CD14-positive monocyte (primary cell): ENCODE measurements around the gene ACTRT2. TPM values are rescaled to one million over a fixed set of nuclear protein-coding genes. Genes with fewer than 3 reads are reported as not detected.

Experiments
- DNase-seq, 3 donors: peaks; one replicate each; pipeline ENCODE4 v3.0.0-alpha.2; 2011 to 2022
- H2AFZ ChIP-seq: 2 replicates; pipeline ENCODE4 v1.6.0; 2012; ENCODE audit warnings: mild to moderate bottlenecking, low read depth, low read length, inconsistent platforms; ENCODE audit not compliant: insufficient read depth, poor library complexity, severe bottlenecking
- H3K27ac ChIP-seq, 2 donors: 1 replicate in 1 of 2; 2 replicates in 1 of 2; pipeline ENCODE4 v1.5.1; 2012 to 2013; ENCODE audit warnings: low read length in 2 of 2, control low read depth in 1 of 2, inconsistent platforms in 1 of 2, low read depth in 1 of 2, mild to moderate bottlenecking in 1 of 2
- H3K27me3 ChIP-seq, 2 donors: one replicate each; pipeline versions ENCODE4 v1.6.0 to v1.6.1; 2011 to 2013; ENCODE audit warnings: low read length in 2 of 2; ENCODE audit not compliant: control insufficient read depth in 2 of 2, insufficient read depth in 2 of 2
- H3K36me3 ChIP-seq, 2 donors: replicated peaks in 1 of 2; 1 replicate in 1 of 2; 2 replicates in 1 of 2; pipeline versions ENCODE4 v1.5.1 to v1.6.1; 2012 to 2013; ENCODE audit warnings: low read length in 2 of 2, control low read depth in 1 of 2, inconsistent platforms in 1 of 2, mild to moderate bottlenecking in 1 of 2; ENCODE audit not compliant: insufficient read depth in 2 of 2, control insufficient read depth in 1 of 2
- H3K4me1 ChIP-seq, 2 donors: 1 replicate in 1 of 2; 2 replicates in 1 of 2; pipeline versions ENCODE4 v1.5.1 to v1.6.1; 2012 to 2013; ENCODE audit warnings: low read length in 2 of 2, control low read depth in 1 of 2, inconsistent platforms in 1 of 2, mild to moderate bottlenecking in 1 of 2, moderate library complexity in 1 of 2; ENCODE audit not compliant: insufficient read depth in 2 of 2, control insufficient read depth in 1 of 2
- H3K4me2 ChIP-seq: replicated peaks from 2 replicates; pipeline ENCODE3; 2012; ENCODE audit warnings: low read length, moderate library complexity, mild to moderate bottlenecking; ENCODE audit not compliant: poor library complexity, severe bottlenecking; ENCODE audit errors: extremely low read depth
- H3K4me3 ChIP-seq, 3 experiments: fragments of 200-600 bp in 1 of 3; sonication (generic) in 1 of 3; replicated peaks in 1 of 3; 1 replicate in 2 of 3; 2 replicates in 1 of 3; pipeline ENCODE4 v1.5.1; 2011 to 2013; ENCODE audit warnings: low read length in 3 of 3, mild to moderate bottlenecking in 3 of 3, control low read depth in 2 of 3, low read depth in 2 of 3, inconsistent platforms in 1 of 3, moderate library complexity in 1 of 3
- H3K79me2 ChIP-seq: 2 replicates; pipeline ENCODE4 v1.6.0; 2012; ENCODE audit warnings: mild to moderate bottlenecking, control low read depth, inconsistent platforms, low read length, moderate library complexity; ENCODE audit not compliant: insufficient read depth
- H3K9ac ChIP-seq: 2 replicates; pipeline ENCODE4 v1.6.0; 2017; ENCODE audit warnings: low read length, mild to moderate bottlenecking; ENCODE audit not compliant: insufficient read depth, poor library complexity, severe bottlenecking
- H3K9me3 ChIP-seq, 2 donors: replicated peaks in 1 of 2; 1 replicate in 1 of 2; 2 replicates in 1 of 2; pipeline versions ENCODE4 v1.5.1 to v1.6.1; 2012 to 2013; ENCODE audit warnings: low read length in 2 of 2, control low read depth in 1 of 2; ENCODE audit not compliant: control insufficient read depth in 1 of 2, insufficient read depth in 1 of 2
- H4K20me1 ChIP-seq: 2 replicates; pipeline ENCODE4 v1.6.0; 2012; ENCODE audit warnings: mild to moderate bottlenecking, low read length, control low read depth, moderate library complexity; ENCODE audit not compliant: insufficient read depth
- H3K27ac Mint-ChIP-seq, 7 donors: one replicate each; pipeline ENCODE4 v1.8.0; 2020; ENCODE audit warnings: mild to moderate bottlenecking in 7 of 7, mixed read lengths in 7 of 7, moderate library complexity in 6 of 7, inconsistent platforms in 2 of 7
- H3K27me3 Mint-ChIP-seq, 3 donors: one replicate each; pipeline ENCODE4 v1.8.0; 2021 to 2022; ENCODE audit warnings: low read depth in 3 of 3, mild to moderate bottlenecking in 3 of 3, mixed read lengths in 3 of 3, moderate library complexity in 3 of 3, inconsistent platforms in 1 of 3
- H3K36me3 Mint-ChIP-seq, 2 donors: one replicate each; pipeline ENCODE4 v1.8.0; 2020; ENCODE audit warnings: mixed read lengths in 2 of 2, inconsistent platforms in 1 of 2, mild to moderate bottlenecking in 1 of 2
- H3K4me1 Mint-ChIP-seq: one replicate; pipeline ENCODE4 v1.8.0; 2020; ENCODE audit warnings: mild to moderate bottlenecking, mixed read lengths
- H3K4me3 Mint-ChIP-seq, 2 donors: one replicate each; pipeline ENCODE4 v1.8.0; 2020; ENCODE audit warnings: mild to moderate bottlenecking in 2 of 2, mixed read lengths in 2 of 2, moderate library complexity in 1 of 2
- H3K9me3 Mint-ChIP-seq, 7 donors: one replicate each; pipeline ENCODE4 v1.8.0; 2020 to 2022; ENCODE audit warnings: mixed read lengths in 7 of 7, mild to moderate bottlenecking in 6 of 7, moderate library complexity in 6 of 7, inconsistent platforms in 2 of 7
- WGBS: methylation state at CpG from one replicate; pipeline ENCODE4 v1.1.5; 2013; ENCODE audit warnings: missing lambda C conversion rate; ENCODE audit not compliant: insufficient coverage; 5-methylcytosine and 5-hydroxymethylcytosine counted together
- intact Hi-C, 2 donors: fragments of 100-400 bp; cut with micrococcal nuclease; formaldehyde crosslinking; loops; one replicate each; pipeline versions ENCODE4 v1.15.0 to v1.15.1; 2023
- polyA plus RNA-seq, 3 donors: library from polyadenylated mRNA; depleted of rRNA in 1 of 3; unstranded in 2 of 3; stranded (reverse) in 1 of 3; fragments of 300-500 nt in 2 of 3; fragments of >200 nt in 1 of 3; fragmentation: Illumina TruSeq in 2 of 3; gene quantifications; 1 replicate in 2 of 3; 2 replicates in 1 of 3; pipeline ENCODE4 v1.2.3, GENCODE V29; 2012 to 2021
- TF ChIP-seq, protein P1 (sequence below): fragments of 200-600 bp; IDR thresholded peaks from one replicate; pipeline ENCODE4 v1.8.0; 2022; ENCODE audit warnings: antibody characterized with exemption, mild to moderate bottlenecking

Gene ACTRT2
- polyA plus RNA-seq, 3 donors = not detected

DNA sequence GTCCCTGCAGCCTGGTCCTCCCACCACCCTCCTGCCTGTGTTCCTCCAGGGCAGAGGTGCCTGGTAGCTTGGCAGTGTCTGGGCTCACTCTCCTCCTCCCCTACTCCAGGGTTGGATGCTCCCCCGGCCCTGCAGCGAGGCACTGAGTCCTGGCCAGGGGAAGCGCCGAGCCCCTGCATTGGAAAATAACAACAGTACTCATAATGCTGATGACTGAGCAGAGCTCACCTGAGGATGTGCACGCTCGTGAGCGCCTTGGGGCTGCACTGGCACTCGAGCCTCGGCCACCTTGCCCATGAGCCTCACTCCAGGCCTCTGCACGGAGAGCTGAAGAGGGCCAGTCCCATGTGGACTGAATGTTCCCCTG is 6.0 kb upstream of the ACTRT2 start:
- Histone ChIP-seq H3K27me3 (no peaks in the 10 kb centered on the region), H3K79me2 (no peaks in the 10 kb centered on the region), H3K9ac (no peak overlapping the region), H3K4me1 (no peaks in the 10 kb centered on the region), H3K27ac (no peak overlapping the region), H3K9me3 (no peaks in the 10 kb centered on the region), H3K4me2 (no peak overlapping the region), H4K20me1 (no peaks in the 10 kb centered on the region), H3K36me3 (no peaks in the 10 kb centered on the region), H2AFZ (no peak overlapping the region), H3K4me3 (no peak overlapping the region)
- WGBS = 93% methylated on average over 8 of the region's 10 CpGs
- Mint-ChIP-seq H3K36me3 (no peaks in the 10 kb centered on the region), H3K4me3 (no peak overlapping the region), H3K4me1 (no peaks in the 10 kb centered on the region), H3K27me3 (peaks cover 3 to 16% (median 7%) of the 10 kb centered on the region in 3 donors), H3K9me3 (peaks cover 0 to 7% (median 3%) of the 10 kb centered on the region in 7 donors), H3K27ac (no peak overlapping the region)
- intact Hi-C loops = no loop called here
- DNase-seq = no peak
- TF ChIP-seq, protein P1, sequence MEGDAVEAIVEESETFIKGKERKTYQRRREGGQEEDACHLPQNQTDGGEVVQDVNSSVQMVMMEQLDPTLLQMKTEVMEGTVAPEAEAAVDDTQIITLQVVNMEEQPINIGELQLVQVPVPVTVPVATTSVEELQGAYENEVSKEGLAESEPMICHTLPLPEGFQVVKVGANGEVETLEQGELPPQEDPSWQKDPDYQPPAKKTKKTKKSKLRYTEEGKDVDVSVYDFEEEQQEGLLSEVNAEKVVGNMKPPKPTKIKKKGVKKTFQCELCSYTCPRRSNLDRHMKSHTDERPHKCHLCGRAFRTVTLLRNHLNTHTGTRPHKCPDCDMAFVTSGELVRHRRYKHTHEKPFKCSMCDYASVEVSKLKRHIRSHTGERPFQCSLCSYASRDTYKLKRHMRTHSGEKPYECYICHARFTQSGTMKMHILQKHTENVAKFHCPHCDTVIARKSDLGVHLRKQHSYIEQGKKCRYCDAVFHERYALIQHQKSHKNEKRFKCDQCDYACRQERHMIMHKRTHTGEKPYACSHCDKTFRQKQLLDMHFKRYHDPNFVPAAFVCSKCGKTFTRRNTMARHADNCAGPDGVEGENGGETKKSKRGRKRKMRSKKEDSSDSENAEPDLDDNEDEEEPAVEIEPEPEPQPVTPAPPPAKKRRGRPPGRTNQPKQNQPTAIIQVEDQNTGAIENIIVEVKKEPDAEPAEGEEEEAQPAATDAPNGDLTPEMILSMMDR = no peak

DNA sequence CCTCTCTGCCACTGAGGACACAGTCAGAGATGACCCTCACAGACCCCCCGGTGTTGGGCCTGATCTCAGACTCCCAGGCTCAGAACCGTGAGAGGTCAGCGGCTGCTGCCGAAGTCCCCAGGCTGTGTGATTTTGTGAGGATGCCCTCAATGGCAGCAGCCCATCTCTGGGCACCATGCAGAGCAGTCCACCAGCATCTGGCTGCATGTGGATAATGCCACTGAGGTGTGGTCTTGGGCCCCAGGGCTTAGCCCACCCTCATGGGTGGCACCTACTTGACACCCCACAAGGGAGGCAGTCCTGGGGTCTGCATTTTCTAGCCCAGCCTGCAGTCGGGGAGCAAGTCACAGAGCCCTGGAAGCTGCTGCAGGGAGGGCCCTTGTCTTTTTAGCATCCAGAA is 5.5 kb upstream of the ACTRT2 start:
- Mint-ChIP-seq H3K4me3 (no peak overlapping the region), H3K27me3 (peaks cover 3 to 13% (median 7%) of the 10 kb centered on the region in 3 donors), H3K36me3 (no peaks in the 10 kb centered on the region), H3K27ac (no peak overlapping the region), H3K4me1 (no peaks in the 10 kb centered on the region), H3K9me3 (peaks cover 0 to 3% (median 1%) of the 10 kb centered on the region in 7 donors)
- no peaks in the 10 kb centered on the region for H3K27me3 ChIP-seq
- DNase-seq = no peak
- no peaks in the 10 kb centered on the region for H3K4me1 ChIP-seq
- no peaks in the 10 kb centered on the region for H4K20me1 ChIP-seq
- intact Hi-C loops = no loop called here
- no peak overlapping the region for H3K4me2 ChIP-seq
- H3K9me3 ChIP-seq = no peaks in the 10 kb centered on the region
- H3K36me3 ChIP-seq = no peaks in the 10 kb centered on the region
- H3K9ac ChIP-seq = no peak overlapping the region
- no peaks in the 10 kb centered on the region for H3K79me2 ChIP-seq
- H3K4me3 ChIP-seq = no peak overlapping the region
- TF ChIP-seq, protein P1 = no peak
- H2AFZ ChIP-seq = no peak overlapping the region
- no peak overlapping the region for H3K27ac ChIP-seq
- WGBS = 91% methylated on average over 4 of the region's 5 CpGs
